ENCODE measurements around the gene DAB2IP.

- TF ChIP-seq, protein P1, sequence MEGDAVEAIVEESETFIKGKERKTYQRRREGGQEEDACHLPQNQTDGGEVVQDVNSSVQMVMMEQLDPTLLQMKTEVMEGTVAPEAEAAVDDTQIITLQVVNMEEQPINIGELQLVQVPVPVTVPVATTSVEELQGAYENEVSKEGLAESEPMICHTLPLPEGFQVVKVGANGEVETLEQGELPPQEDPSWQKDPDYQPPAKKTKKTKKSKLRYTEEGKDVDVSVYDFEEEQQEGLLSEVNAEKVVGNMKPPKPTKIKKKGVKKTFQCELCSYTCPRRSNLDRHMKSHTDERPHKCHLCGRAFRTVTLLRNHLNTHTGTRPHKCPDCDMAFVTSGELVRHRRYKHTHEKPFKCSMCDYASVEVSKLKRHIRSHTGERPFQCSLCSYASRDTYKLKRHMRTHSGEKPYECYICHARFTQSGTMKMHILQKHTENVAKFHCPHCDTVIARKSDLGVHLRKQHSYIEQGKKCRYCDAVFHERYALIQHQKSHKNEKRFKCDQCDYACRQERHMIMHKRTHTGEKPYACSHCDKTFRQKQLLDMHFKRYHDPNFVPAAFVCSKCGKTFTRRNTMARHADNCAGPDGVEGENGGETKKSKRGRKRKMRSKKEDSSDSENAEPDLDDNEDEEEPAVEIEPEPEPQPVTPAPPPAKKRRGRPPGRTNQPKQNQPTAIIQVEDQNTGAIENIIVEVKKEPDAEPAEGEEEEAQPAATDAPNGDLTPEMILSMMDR (optimal IDR thresholded peaks at IDR 0.05 in 1 of 3, IDR thresholded peaks at IDR 0.05 in 1 of 3, conservative IDR thresholded peaks at IDR 0.05 in 1 of 3; ENCODE audit: extremely low read depth in 1 of 3, insufficient read depth in 2 of 3, low read length in 3 of 3), result no peak
- TF ChIP-seq EZH2 (IDR thresholded peaks at IDR 0.05; ENCODE audit: low read length), result no peak
Observed at GRCh38 chr9:121728916-121729315, 77.5 kb downstream of the DAB2IP start.
